G401 (cell line): ENCODE results near the gene DCXR. TPM values are rescaled to one million over a fixed set of nuclear protein-coding genes. Genes with fewer than 3 reads are reported as not detected.

ENCODE experiments used
- DNase-seq: peaks from one replicate; pipeline ENCODE4 v3.0.0-alpha.2; 2015; ENCODE audit warnings: low spot score
- in situ Hi-C: cut with HindIII; loops from 2 replicates; pipeline ENCODE4 v1.10.0; 2016; ENCODE audit warnings: low sequenced_read_pairs, mixed read lengths
- total RNA-seq: library from RNA; depleted of rRNA; stranded (reverse); fragments of >200 nt; shearing (Covaris generic); gene quantifications from 2 replicates; pipeline ENCODE4 v1.2.3, GENCODE V29; 2014; rRNA removed

Gene DCXR
- total RNA-seq, 1 experiment from 2014 or later = 135 TPM

DNA sequence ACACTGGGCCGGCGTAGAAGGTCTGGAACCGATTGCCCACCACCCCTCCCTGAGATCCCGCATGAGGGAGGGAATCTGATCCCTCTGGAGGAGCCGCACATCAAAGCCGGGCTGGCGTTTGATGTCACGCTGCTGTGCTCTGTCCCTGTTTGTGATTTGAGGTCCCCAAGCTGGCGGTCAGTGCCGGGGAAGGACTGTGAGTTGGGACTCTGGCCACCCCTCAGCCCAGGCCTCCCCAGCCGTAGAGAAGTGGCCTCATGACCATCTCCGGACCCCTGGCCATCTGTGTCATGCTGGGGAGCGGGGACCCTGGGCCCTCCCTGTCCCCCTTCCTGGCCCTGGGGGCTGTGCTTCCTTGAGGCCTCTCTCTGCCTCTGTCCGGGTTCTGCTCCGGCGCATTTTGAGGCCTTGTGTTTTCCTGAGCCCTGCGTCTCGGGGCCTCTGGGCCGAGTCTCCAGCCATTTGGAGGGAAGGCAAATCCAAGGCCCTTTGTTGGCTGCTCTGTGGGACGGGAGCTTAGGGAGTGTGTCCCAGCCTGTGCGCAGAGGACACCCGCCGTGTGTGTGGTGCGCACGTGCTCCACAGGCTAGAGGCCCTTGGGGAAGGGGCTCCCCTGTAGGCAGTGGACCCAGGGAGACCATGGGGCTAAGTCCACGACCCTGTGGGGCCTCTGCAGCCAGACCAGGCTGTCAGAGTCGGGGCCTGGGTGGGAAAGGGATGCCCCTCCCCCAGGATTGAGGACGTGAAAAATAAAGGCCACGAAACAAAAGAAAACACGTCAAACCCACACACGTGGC is 45.0 kb downstream of the DCXR start:
- DNase-seq = no peak
- in situ Hi-C loops = no loop called here

GRCh38 chr17:81991684-81992305 is 45.7 kb downstream of the DCXR start:
- peak; percentile 76 for DNase-seq
- in situ Hi-C loops = no loop called here

- in situ Hi-C loops = no loop called here
- DNase-seq = no peak
Measured at GRCh38 chr17:81990836-81991683, 46.4 kb downstream of the DCXR start.

- in situ Hi-C loops = no loop called here
- DNase-seq = no peak
Measured at GRCh38 chr17:81987161-81987770, 50.2 kb downstream of the DCXR start.

DNA sequence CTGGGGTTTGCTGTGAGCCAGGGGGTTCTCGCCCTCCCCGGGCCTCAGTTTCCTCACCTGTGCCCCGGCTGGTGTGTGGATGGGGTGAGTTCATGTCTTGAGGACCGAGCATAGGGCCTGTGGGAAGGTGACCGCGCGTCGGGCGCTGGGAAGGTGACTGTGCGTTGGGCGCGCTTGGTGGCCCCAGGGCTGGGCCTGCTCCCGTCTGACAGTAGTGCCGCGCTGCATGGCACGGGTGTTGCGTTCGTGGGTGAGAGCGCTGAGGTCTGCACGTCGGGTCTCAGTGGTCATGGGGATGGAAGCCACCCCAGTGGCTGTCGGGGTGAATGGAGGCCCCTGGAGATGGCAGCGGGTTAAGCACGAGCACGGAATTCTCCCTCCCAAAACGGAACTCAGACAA is 50.9 kb downstream of the DCXR start:
- DNase-seq = no peak

More for the DNA sequence above, 50.9 kb downstream of the DCXR start:
- in situ Hi-C loops = no loop called here

Other genes starting within 250 kb of the DCXR start
- 0.61 TPM in 1 of 2 replicates, not detected in the other for gene GCGR, start 233.5 kb downstream of the DCXR start, total RNA-seq
- 130 and 133 TPM in 2 replicates for gene MCRIP1, start 204.4 kb downstream of the DCXR start, total RNA-seq
- gene PPP1R27, start 202.6 kb downstream of the DCXR start, total RNA-seq = 0.31 TPM in 1 of 2 replicates, not detected in the other
- gene P4HB, start 177.2 kb downstream of the DCXR start, total RNA-seq = 310 and 320 TPM in 2 replicates
- 183 and 209 TPM in 2 replicates for gene ARHGDIA, start 166.4 kb downstream of the DCXR start, total RNA-seq
- gene ALYREF, start 146.1 kb downstream of the DCXR start, total RNA-seq = 379 and 407 TPM in 2 replicates
- 194 and 216 TPM in 2 replicates for gene ANAPC11, start 146.0 kb downstream of the DCXR start, total RNA-seq
- 0.41 and 0.74 TPM in 2 replicates for gene NPB, start 135.5 kb downstream of the DCXR start, total RNA-seq
- 41.8 and 60.0 TPM in 2 replicates for gene PCYT2, start 126.3 kb downstream of the DCXR start, total RNA-seq
- 15.4 and 17.6 TPM in 2 replicates for gene SIRT7, start 119.5 kb downstream of the DCXR start, total RNA-seq
- gene MAFG, start 110.0 kb downstream of the DCXR start, total RNA-seq = 14.5 and 15.6 TPM in 2 replicates
- 112 and 119 TPM in 2 replicates for gene PYCR1, start 100.4 kb downstream of the DCXR start, total RNA-seq
- not detected in 2 replicates for gene MYADML2, start 90.5 kb downstream of the DCXR start, total RNA-seq
- gene NOTUM, start 76.5 kb downstream of the DCXR start, total RNA-seq = 2.5 and 4.5 TPM in 2 replicates
- gene ASPSCR1, start 60.1 kb downstream of the DCXR start, total RNA-seq = 37.6 and 42.0 TPM in 2 replicates
- gene CENPX, start 14.8 kb downstream of the DCXR start, total RNA-seq = 57.8 and 109 TPM in 2 replicates
- gene LRRC45, start 14.4 kb downstream of the DCXR start, total RNA-seq = 21.2 and 25.1 TPM in 2 replicates
- 176 and 261 TPM in 2 replicates for gene RAC3, start 6.0 kb downstream of the DCXR start, total RNA-seq
- 41.2 and 41.5 TPM in 2 replicates for gene RFNG, start 14.1 kb upstream of the DCXR start, total RNA-seq
- 129 and 153 TPM in 2 replicates for gene GPS1, start 14.2 kb upstream of the DCXR start, total RNA-seq
- 140 and 144 TPM in 2 replicates for gene DUS1L, start 28.1 kb upstream of the DCXR start, total RNA-seq
- 333 and 346 TPM in 2 replicates for gene FASN, start 60.5 kb upstream of the DCXR start, total RNA-seq
- 16.6 and 22.1 TPM in 2 replicates for gene CCDC57, start 175.1 kb upstream of the DCXR start, total RNA-seq
- gene SLC16A3, start 191.3 kb upstream of the DCXR start, total RNA-seq = 280 and 292 TPM in 2 replicates
- gene CSNK1D, start 236.0 kb upstream of the DCXR start, total RNA-seq = 83.1 and 87.7 TPM in 2 replicates